ENCODE measurements around the gene TDP1.

TDP1 gene

DNA sequence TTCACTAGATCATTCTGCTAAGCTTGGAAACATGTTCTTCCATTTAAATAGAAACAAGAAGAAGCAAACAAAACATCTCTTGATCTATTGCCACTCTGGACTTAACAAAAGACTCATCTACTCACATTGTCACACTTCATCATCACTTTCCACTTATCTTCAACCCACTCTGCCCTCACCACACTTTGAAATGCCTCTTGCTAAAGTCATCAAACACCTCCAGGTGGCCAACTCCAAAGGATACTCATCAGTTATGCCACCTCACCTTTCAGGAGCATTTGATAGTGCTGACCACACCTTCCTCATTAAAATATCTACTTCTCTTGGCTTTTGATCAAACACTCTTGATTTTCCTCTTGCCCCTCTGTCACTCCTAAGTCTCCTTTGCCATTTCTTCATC is 8.4 kb upstream of the TDP1 start:
- no peak for DNase-seq

- no peak for DNase-seq
Observed at GRCh38 chr14:89952576-89952975, 3.2 kb upstream of the TDP1 start.

DNA sequence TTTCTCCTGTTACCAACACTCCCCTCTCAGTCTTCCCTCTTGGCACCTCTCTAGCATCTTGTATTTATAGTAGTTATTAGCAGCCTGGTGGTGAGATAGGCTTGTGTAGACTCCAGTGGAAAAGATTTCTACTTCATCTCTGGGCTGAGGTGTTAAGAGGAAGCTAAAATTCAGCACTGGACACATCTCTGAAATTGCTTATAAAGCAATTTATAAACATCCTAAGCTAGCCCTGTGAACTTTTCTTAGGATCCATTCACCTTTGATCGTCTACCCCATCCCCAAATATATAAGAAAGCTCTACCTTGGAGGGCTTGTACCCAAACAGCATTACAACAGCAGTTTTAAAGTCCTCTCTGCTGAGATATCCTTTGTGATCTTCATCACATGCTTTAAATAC is 2.1 kb upstream of the TDP1 start:
- DNase-seq = no peak

- peak; percentile 99 for DNase-seq
Observed at GRCh38 chr14:89954070-89955021, 1.4 kb upstream of the TDP1 start, which contains the start of gene EFCAB11. Gene EFCAB11, minus strand, starts transcription at chr14:89954730. Its CDS starts 70 bp downstream, at chr14:89954660.

DNA sequence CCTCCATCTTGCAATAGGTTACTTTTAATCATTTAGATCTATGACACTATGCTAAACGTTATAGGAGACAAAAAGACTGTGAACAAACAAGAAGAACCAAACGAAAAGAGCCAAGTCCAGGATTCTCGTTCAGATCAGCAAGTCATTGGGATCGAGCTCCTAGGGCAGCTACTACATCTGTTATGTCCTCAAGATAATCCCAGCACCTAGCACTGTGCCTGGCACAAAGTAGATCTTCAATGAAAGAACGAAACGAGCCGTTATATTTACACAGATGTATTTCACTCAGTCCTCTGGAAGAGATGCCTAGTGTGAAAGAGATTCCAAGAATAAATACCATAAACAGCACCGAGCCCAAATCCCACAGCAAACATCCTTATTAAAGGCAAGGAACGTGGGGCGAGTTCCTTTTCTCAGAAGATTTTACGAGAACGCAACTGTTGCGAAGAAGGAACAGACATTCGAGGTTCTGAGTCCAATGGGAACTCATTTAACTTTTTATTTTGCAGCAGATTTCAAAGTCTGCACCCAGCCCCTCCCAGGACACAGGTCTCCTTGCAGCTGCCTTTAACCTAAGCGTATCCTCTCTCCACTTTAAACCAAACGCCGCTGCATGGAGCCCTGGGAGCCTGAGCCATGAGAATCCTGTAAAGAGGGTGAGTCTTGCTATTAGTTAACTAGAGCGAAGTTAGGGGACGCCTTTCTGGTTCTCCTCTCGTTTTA is 544 bp upstream of the TDP1 start:
- DNase-seq = no peak

DNA sequence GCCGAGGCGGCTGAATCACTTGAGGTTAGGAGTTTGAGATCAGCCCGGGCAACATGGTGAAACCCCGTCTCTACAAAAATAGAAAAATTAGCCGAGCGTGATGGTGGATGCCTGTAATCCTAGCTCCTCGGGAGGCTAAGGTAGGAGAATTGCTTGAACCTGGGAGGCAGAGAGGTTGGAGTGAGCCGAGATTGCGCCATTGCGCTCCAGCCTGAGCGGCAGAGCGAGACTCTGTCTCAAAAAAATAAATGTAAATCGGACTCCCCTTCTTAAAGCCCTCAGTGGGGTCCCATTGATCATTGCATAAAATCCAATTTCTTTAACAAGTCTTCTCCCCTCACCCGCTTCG is 908 bp downstream of the TDP1 start:
- DNase-seq = no peak

DNA sequence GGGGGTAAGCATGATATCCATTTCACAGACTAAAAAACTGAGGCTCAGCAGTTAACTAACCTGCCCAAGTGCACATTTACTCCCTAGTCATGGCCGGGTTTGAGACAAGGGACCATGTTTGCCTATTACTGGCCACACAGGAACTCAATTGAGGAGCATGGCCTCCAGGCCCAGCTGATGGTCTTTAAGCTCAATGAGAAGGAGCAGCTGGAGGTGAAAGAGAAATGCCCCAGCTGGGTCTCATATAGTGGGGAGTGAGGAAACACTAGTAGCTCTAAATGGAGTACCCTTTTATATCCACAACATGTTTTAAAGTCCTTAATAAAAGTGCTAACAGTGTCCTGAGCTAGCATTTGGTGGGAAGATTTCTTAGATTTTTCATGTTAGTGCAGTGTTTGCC is 1.6 kb downstream of the TDP1 start:
- no peak for DNase-seq

- DNase-seq = no peak
Observed at GRCh38 chr14:89957791-89958190, 2.1 kb downstream of the TDP1 start.

DNA sequence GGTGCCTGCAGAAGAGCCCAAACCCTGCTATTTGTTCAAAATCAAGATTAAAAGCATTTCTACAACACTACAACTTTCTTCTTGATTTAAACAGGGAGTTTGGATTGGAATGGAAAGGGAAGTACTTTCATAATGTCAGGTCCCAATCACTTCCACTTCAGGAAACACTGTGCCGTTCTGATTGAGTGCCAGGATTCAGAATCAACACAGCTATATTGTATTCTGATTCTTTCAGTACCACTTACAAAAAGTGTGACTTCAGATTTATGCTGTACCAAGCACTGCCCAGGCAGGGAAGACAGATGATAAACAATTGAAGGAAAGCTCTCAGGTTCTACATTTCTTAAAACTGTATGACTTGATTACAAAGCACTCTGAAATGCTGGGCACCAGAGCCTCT is 3.2 kb downstream of the TDP1 start:
- DNase-seq = no peak

- no peak for DNase-seq
Observed at GRCh38 chr14:89959853-89960445, 4.2 kb downstream of the TDP1 start.

GRCh38 chr14:89960914-89961313 is 5.2 kb downstream of the TDP1 start:
- DNase-seq = no peak

GRCh38 chr14:89963288-89963978 is 7.7 kb downstream of the TDP1 start:
- DNase-seq = no peak

DNA sequence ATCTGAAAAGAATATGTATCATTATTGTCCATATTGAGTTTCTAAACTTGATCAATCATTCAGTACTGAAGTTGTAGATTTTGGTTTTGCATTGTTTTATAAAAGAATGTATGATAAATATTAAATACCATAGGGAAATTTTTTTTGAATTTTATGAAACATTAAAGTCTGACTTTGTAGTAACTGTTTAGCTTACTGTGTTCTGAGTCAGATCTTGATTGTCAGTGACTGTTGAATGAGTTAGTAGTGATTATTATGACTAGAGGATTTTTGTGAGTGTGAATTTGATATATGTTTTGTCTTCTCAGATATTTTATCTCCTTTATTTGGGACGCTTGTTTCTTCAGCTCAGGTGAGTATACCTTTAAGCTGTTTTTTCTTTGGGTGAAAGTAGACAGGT is 10.1 kb downstream of the TDP1 start:
- DNase-seq = no peak

GRCh38 chr14:89973234-89973823 is 17.6 kb downstream of the TDP1 start:
- peak; percentile 55 for DNase-seq

GRCh38 chr14:89977668-89978067 is 21.9 kb downstream of the TDP1 start:
- DNase-seq = no peak

DNA sequence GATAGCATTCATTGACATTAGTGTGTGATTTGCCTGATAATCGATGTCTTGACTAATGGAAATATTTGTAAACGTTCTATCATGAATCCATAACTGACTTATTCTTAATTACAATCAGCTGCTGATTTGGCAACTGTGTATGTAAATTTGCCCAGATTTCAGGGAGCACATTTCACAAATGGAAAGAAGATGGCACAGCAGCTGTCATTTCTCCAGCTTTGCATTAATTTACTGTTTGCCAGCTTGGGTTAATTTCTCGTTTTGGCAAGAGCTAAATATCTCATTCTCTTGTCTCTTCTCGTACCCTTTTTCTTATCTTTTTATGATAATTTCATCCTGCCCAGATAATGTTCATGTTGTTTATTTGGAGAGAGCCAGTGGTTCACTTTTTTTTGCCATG is 22.9 kb downstream of the TDP1 start:
- DNase-seq = no peak

GRCh38 chr14:89983375-89983774 is 27.6 kb downstream of the TDP1 start:
- DNase-seq = no peak

GRCh38 chr14:89986462-89987160 is 30.9 kb downstream of the TDP1 start:
- DNase-seq = no peak

- DNase-seq = no peak
Observed at GRCh38 chr14:89987161-89987475, 31.4 kb downstream of the TDP1 start.

DNA sequence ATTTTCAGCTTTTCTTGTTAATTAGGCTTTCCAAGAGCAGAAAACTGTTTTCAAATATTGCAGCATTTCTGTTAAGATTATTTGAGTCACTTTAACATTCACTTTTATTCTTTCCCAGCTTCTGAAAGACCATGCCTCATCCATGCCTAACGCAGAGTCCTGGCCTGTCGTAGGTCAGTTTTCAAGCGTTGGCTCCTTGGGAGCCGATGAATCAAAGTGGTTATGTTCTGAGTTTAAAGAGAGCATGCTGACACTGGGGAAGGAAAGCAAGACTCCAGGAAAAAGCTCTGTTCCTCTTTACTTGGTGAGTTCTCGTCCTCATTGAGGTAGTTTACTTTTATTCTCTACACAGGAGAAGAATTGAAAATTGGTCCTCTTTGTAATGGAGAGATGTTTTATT is 33.1 kb downstream of the TDP1 start:
- DNase-seq = no peak

DNA sequence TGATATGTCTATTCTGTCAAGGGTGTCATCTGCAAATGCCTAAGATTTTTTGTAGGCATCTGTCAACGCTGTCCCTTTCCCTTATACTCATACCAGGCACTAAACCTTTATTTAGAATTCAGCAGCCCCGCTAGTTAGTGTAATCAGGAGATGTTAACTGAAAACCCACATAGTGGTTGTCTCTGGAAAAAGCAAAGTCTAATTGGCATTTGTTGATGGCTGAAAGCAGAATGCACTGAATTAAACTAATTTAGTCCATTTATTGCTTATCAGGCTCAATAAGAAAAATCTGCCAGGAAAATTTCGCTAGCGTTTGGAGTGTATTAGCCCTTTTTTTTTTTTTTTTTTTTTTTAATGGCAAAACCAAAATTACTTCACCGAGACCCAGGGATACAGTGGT is 34.5 kb downstream of the TDP1 start:
- DNase-seq = no peak

DNA sequence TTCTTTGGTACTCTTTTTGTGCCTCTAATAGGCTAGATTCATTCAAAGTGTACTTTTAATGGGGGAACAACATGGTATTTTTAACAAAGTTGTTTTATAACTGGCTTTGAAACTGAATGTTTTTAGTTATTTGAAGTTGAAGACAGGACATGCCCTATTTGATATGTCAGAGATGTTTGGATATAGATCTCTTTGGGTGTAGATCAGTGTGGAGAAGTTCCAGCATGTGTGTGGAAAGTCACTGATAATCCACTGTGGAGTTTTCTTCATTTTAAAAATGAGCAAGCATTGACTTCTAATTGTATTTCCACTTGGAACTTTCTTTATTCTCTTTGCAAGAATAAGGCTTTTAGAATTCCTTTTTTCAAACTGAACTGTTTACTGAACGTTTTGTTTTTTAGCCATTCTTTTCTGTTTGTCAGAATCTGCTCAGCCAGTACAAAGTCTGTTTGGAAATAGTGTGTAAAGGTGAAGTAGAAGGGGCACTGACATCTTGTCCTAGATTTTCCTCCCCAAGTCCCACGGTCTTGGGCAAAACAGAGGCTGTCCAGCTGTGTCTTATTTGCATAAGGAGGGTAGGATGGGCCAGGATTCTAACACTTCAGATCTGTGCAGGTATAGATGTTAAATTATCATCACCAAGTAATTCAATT is 35.0 kb downstream of the TDP1 start:
- no peak for DNase-seq
